Right lobe of liver (tissue), 4 donors: ENCODE measurements around the gene EXD3.

Experiments used
- CTCF ChIP-seq, 4 donors: fragments of 200-600 bp in 3 of 4; fragments of 450-650 bp in 1 of 4; IDR thresholded peaks; one replicate each; pipeline versions ENCODE4 v1.5.1 to v1.8.0; 2016 to 2022; ENCODE audit warnings: antibody characterized with exemption in 4 of 4, mild to moderate bottlenecking in 2 of 4
- POLR2A ChIP-seq: fragments of 450-650 bp; IDR thresholded peaks from one replicate; pipeline ENCODE4 v1.6.1; 2017; ENCODE audit warnings: antibody characterized with exemption, mild to moderate bottlenecking
- donor health status: DM: no; HTN: no; CAD: no.
- donor health status: DM: no; HTN: no; CAD: no.
- donor health status: DM: no; HTN: yes; CAD: no.

- TF ChIP-seq CTCF (IDR thresholded peaks at IDR 0.05) (no peak), POLR2A (no peak)
These were observed 8.5 kb upstream of the EXD3 start for GRCh38 chr9:137431416-137431931.
